Activated CD4-positive, alpha-beta T cell treated with anti-CD3 and anti-CD28 coated beads, Interleukin-2, amount 10 ng/mL, durations not matched to agents 7 days and 5 days (primary cell): ENCODE measurements around the gene KIAA1958. TPM values are rescaled to one million over a fixed set of nuclear protein-coding genes. Genes with fewer than 3 reads are reported as not detected.

Source experiments
- CTCF ChIA-PET: fragments of 350-600 bp; sonication (Branson Sonifier 250); formaldehyde crosslinking; loops from one replicate; lab custom pipeline; 2021; ENCODE audit warnings: antibody characterized with exemption; lab: Charles Lee
- POLR2A ChIA-PET: fragments of 350-600 bp; sonication (Branson Sonifier 250); formaldehyde crosslinking; loops from one replicate; lab custom pipeline; 2021; ENCODE audit warnings: antibody characterized with exemption; lab: Charles Lee
- DNase-seq: peaks from one replicate; pipeline ENCODE4 v3.0.0-alpha.2; 2020
- H3K27ac Mint-ChIP-seq: one replicate; pipeline ENCODE4 v1.8.0; 2021; ENCODE audit warnings: mild to moderate bottlenecking, moderate library complexity, mixed read lengths
- H3K27me3 Mint-ChIP-seq: one replicate; pipeline ENCODE4 v1.8.0; 2021; ENCODE audit warnings: mixed read lengths
- H3K36me3 Mint-ChIP-seq: one replicate; pipeline ENCODE4 v1.8.0; 2021; ENCODE audit warnings: low read depth, mixed read lengths
- H3K4me1 Mint-ChIP-seq: one replicate; pipeline ENCODE4 v1.8.0; 2021; ENCODE audit warnings: mixed read lengths
- H3K4me3 Mint-ChIP-seq: one replicate; pipeline ENCODE4 v1.8.0; 2021; ENCODE audit warnings: mild to moderate bottlenecking, moderate library complexity, mixed read lengths
- H3K9me3 Mint-ChIP-seq: one replicate; pipeline ENCODE4 v1.8.0; 2021; ENCODE audit warnings: mixed read lengths
- total RNA-seq, 2 experiments: library from RNA; stranded (reverse); gene quantifications; one replicate each; pipeline ENCODE4 v1.2.3, GENCODE V29; 2021

The KIAA1958 gene
- total RNA-seq, 2 experiments from 2014 or later = 6.5 to 6.8 TPM

DNA sequence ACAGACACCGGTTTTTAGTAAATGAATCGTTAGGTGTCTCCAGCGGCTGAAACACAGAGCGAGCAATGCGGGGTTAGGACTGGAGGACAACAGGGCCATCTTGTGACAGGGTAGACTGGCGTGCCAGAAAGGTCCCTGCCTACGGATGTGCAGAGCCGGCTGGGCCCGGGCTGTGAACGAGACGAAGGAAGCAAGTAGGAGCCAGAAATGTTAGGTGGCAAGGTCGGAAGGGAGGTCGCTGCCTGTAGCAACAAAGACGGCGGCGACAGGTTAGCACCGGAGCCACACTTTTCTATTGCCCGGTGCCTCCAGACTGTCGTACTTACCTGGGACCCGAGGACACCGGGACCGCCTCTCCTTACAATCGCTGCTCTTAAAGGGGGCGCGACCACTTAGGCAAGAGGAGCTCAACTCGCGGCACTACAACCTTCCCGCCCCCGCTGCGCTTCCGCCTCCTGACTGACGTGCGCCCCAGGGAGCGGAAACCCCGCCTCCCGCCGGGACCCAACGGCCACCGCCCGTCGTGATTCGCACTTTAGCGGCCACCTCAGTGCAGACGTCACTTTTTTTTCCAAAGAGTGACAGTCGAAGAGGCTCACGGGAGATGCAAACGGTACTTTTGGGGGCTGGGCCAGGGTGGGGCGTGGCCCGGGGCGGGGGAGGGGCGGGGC, 231.2 kb downstream of the KIAA1958 start, which contains the start of gene INIP:
Gene INIP, minus strand, starts transcription at position 457 of the 671 bp plus-strand sequence. CDS start 1,632 bp downstream, outside the sequence.
- ChIA-PET POLR2A (interaction anchor here (0.5 to 0.7 kb wide), 5 partner anchors 26 to 339 kb away, joined by 3 to 4 read pairs (median 3); partner anchors contain the start of gene HSDL2), CTCF (interaction anchor here (0.7 to 3.0 kb wide), 4 partner anchors 16 to 45 kb away, joined by 3 to 7 read pairs (median 4); no protein-coding TSS in a partner anchor)
- peak within 1 kb of the TSS; percentile 87 for H3K4me3 Mint-ChIP-seq
- H3K9me3 Mint-ChIP-seq = no peaks in the 10 kb centered on the region
- peak; percentile 97 for DNase-seq
- H3K27ac Mint-ChIP-seq = peak within 1 kb of the TSS; percentile 99
- peaks cover 11% of the 10 kb centered on the region for H3K36me3 Mint-ChIP-seq
- H3K27me3 Mint-ChIP-seq = no peaks in the 10 kb centered on the region
- H3K4me1 Mint-ChIP-seq = peaks cover 28% of the 10 kb centered on the region

Other genes starting within 250 kb of the KIAA1958 start
- gene PTBP3, start 153.2 kb upstream of the KIAA1958 start, total RNA-seq = 100 to 1,000 TPM; 147 to 231 TPM
- gene HSDL2, start 106.7 kb upstream of the KIAA1958 start, total RNA-seq = 10 to 100 TPM; 18.4 to 24.1 TPM
- gene INIP, start 231.3 kb downstream of the KIAA1958 start, total RNA-seq = 10 to 100 TPM; 40.3 to 46.5 TPM